B cell (primary cell): Measurements from ENCODE around the gene ZNF784. TPM values are rescaled to one million over a fixed set of nuclear protein-coding genes. Genes with fewer than 3 reads are reported as not detected.

Experiments used
- ATAC-seq: fragments of 200-7000 bp; cut with Tn5 transposase; one replicate; pipeline ENCODE4 v1.10.0; 2021; ENCODE audit warnings: low read depth, mild to moderate bottlenecking, moderate number of reproducible peaks, moderate library complexity
- CTCF ChIA-PET: fragments of 350-600 bp; sonication (Branson Sonifier 250); formaldehyde crosslinking; loops from one replicate; lab custom pipeline; 2021; ENCODE audit warnings: antibody characterized with exemption, inconsistent platforms; lab: Charles Lee
- POLR2A ChIA-PET: fragments of 350-600 bp; sonication (Branson Sonifier 250); formaldehyde crosslinking; loops from one replicate; lab custom pipeline; 2021; ENCODE audit warnings: antibody characterized with exemption; lab: Charles Lee
- DNase-seq: peaks from one replicate; pipeline ENCODE4 v3.0.0; 2013
- H2AFZ ChIP-seq: 2 replicates; pipeline ENCODE4 v1.6.1; 2012; ENCODE audit warnings: mild to moderate bottlenecking, low read depth, low read length; ENCODE audit not compliant: insufficient read depth, poor library complexity, severe bottlenecking
- H3K27ac ChIP-seq, 2 donors: 1 replicate in 1 of 2; 2 replicates in 1 of 2; pipeline ENCODE4 v1.5.1; 2012 to 2013; ENCODE audit warnings: low read length in 2 of 2, mild to moderate bottlenecking in 2 of 2, moderate library complexity in 1 of 2
- H3K27me3 ChIP-seq, 4 experiments: fragments of 200-600 bp in 1 of 4; sonication (generic) in 1 of 4; replicated peaks in 1 of 4; 1 replicate in 2 of 4; 2 replicates in 2 of 4; pipeline versions ENCODE4 v1.6.1 to v1.7.0; 2013 to 2016; ENCODE audit warnings: low read length in 3 of 4, mild to moderate bottlenecking in 2 of 4, mixed read lengths in 1 of 4, moderate library complexity in 1 of 4; ENCODE audit not compliant: insufficient read depth in 4 of 4, control insufficient read depth in 3 of 4; ENCODE audit errors: control extremely low read depth in 1 of 4
- H3K36me3 ChIP-seq, 2 experiments: replicated peaks in 1 of 2; 1 replicate in 1 of 2; 2 replicates in 1 of 2; pipeline versions ENCODE4 v1.6.1 to v1.7.1; 2013; ENCODE audit warnings: low read length in 1 of 2; ENCODE audit not compliant: insufficient read depth in 2 of 2, control insufficient read depth in 1 of 2; ENCODE audit errors: control extremely low read depth in 1 of 2, extremely low read depth in 1 of 2
- H3K4me1 ChIP-seq, 2 donors: fragments of 200-600 bp in 1 of 2; sonication (generic) in 1 of 2; 1 replicate in 1 of 2; 2 replicates in 1 of 2; pipeline versions ENCODE4 v1.5.1 to v1.6.1; 2013 to 2017; ENCODE audit warnings: low read length in 2 of 2; ENCODE audit not compliant: control insufficient read depth in 2 of 2, insufficient read depth in 2 of 2
- H3K4me2 ChIP-seq: replicated peaks from 2 replicates; pipeline ENCODE3; 2012; ENCODE audit warnings: mild to moderate bottlenecking, low read depth, low read length; ENCODE audit not compliant: poor library complexity, severe bottlenecking
- H3K4me3 ChIP-seq, 5 experiments: fragments of 200-600 bp in 1 of 5; sonication (generic) in 1 of 5; 1 replicate in 3 of 5; 2 replicates in 2 of 5; pipeline versions ENCODE4 v1.5.1 to v1.7.0; 2011 to 2016; ENCODE audit warnings: low read length in 4 of 5, mild to moderate bottlenecking in 4 of 5, low read depth in 2 of 5, control low read depth in 1 of 5, moderate library complexity in 1 of 5; ENCODE audit not compliant: insufficient read depth in 1 of 5; ENCODE audit errors: control extremely low read depth in 1 of 5, extremely low read depth in 1 of 5
- H3K79me2 ChIP-seq: fragments of 200-600 bp; sonication (generic); one replicate; pipeline ENCODE4 v1.6.0; 2016; ENCODE audit warnings: low read length; ENCODE audit not compliant: control insufficient read depth, insufficient read depth
- H3K9ac ChIP-seq: fragments of 200-600 bp; sonication (generic); 2 replicates; pipeline ENCODE4 v1.6.1; 2017; ENCODE audit warnings: mild to moderate bottlenecking, low read length, moderate library complexity
- H3K9me3 ChIP-seq, 3 donors: one replicate each; pipeline versions ENCODE4 v1.6.1 to v1.7.1; 2013; ENCODE audit warnings: low read length in 2 of 3; ENCODE audit not compliant: control insufficient read depth in 2 of 3, insufficient read depth in 1 of 3; ENCODE audit errors: control extremely low read depth in 1 of 3
- H4K20me1 ChIP-seq: 2 replicates; pipeline ENCODE4 v1.6.0; 2012; ENCODE audit warnings: mild to moderate bottlenecking, low read length; ENCODE audit not compliant: insufficient read depth, control insufficient read depth, poor library complexity, severe bottlenecking
- H3K27ac Mint-ChIP-seq: one replicate; pipeline ENCODE4 v1.8.0; 2021; ENCODE audit warnings: mixed read lengths
- H3K27me3 Mint-ChIP-seq: one replicate; pipeline ENCODE4 v1.8.0; 2021; ENCODE audit warnings: mixed read lengths
- H3K4me1 Mint-ChIP-seq: one replicate; pipeline ENCODE4 v1.8.0; 2021; ENCODE audit warnings: mixed read lengths
- H3K4me3 Mint-ChIP-seq: one replicate; pipeline ENCODE4 v1.8.0; 2021; ENCODE audit warnings: mixed read lengths
- H3K9me3 Mint-ChIP-seq: one replicate; pipeline ENCODE4 v1.8.0; 2022; ENCODE audit warnings: mixed read lengths; ENCODE audit not compliant: insufficient read depth
- EZH2 ChIP-seq: IDR thresholded peaks from 2 replicates; pipeline ENCODE4 v1.6.1; 2012; ENCODE audit warnings: borderline replicate concordance, low read depth, mild to moderate bottlenecking, moderate library complexity, low read length; ENCODE audit not compliant: insufficient read depth, poor library complexity, severe bottlenecking
- WGBS: methylation state at CpG from one replicate; pipeline ENCODE4 v1.1.5; 2013; ENCODE audit warnings: missing lambda C conversion rate; ENCODE audit not compliant: insufficient coverage; 5-methylcytosine and 5-hydroxymethylcytosine counted together
- intact Hi-C: fragments of 100-400 bp; cut with micrococcal nuclease; formaldehyde crosslinking; loops from one replicate; pipeline ENCODE4 v1.10.0; 2022
- polyA plus RNA-seq: library from polyadenylated mRNA; depleted of rRNA; stranded (reverse); fragments of >200 nt; gene quantifications from 2 replicates; pipeline ENCODE4 v1.2.3, GENCODE V29; 2012
- total RNA-seq, 2 donors: library from RNA; stranded (reverse); fragments of 120-200 nt in 1 of 2; gene quantifications; 1 replicate in 1 of 2; 2 replicates in 1 of 2; pipeline versions ENCODE4 v1.2.3 to v1.2.4, GENCODE V29; 2013 to 2022
- TF ChIP-seq, protein P1 (sequence below): fragments of 200-600 bp; IDR thresholded peaks from one replicate; pipeline ENCODE4 v1.8.0; 2022; ENCODE audit warnings: antibody characterized with exemption, mild to moderate bottlenecking

The ZNF784 gene
- total and polyA plus RNA-seq, 2 donors (not counting 1 experiment from before 2014, with no cell fraction given), result 9.2 to 9.7 TPM

DNA sequence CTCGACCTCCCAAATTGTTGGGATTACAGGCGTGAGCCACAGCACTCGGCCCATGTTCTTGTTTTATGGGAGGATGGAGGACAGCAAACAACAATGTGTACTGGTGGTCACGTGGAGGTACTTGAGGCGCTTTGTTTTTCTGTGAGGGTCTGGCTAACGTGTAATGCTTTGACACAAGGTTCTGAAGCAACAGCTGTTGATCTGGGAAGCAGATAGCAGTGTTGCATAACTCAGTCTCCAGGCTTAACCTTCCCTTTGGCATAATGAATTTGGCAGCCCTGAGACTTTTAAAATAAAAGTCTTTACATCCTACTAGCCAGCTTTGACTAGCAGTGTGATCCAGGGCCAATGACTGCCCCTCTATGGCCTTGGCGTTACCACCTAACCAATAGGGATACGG, 9.5 kb upstream of the ZNF784 start:
- ATAC-seq (no peak), DNase-seq (no peak)
- CTCF ChIA-PET, result interaction anchor here (1.0 to 9.4 kb wide), 20 partner anchors 9 to 700 kb away, joined by 3 to 132 read pairs (median 22); partner anchors contain the start of genes CCDC106, TMEM238, U2AF2 and ZNF581
- H3K79me2 ChIP-seq, result peaks cover 35% of the 10 kb centered on the region
- H3K36me3 ChIP-seq, result peaks cover 0 to 2% of the 10 kb centered on the region in 2 experiments
- no peak overlapping the region for H2AFZ ChIP-seq
- peaks cover 0 to under 1% (median 0%) of the 10 kb centered on the region in 3 donors for H3K9me3 ChIP-seq
- intact Hi-C loops, result loop anchor here (5.0 to 10.0 kb wide), 4 partner anchors 132 to 681 kb away; partner anchors contain the start of genes PPP1R12C, PPP6R1 and ZSCAN5A
- Mint-ChIP-seq H3K27me3 (no peaks in the 10 kb centered on the region), H3K4me3 (no peak overlapping the region), H3K9me3 (no peaks in the 10 kb centered on the region), H3K4me1 (peaks cover 51% of the 10 kb centered on the region), H3K27ac (peak overlapping the region; percentile 32)
- peak overlapping the region in 1 of 5 experiments; percentile 100 for H3K4me3 ChIP-seq
- no peaks in the 10 kb centered on the region for H3K27me3 ChIP-seq
- peaks cover 20 to 55% of the 10 kb centered on the region in 2 donors for H3K4me1 ChIP-seq
- H3K9ac ChIP-seq, result no peak overlapping the region
- no peaks in the 10 kb centered on the region for H4K20me1 ChIP-seq
- POLR2A ChIA-PET, result interaction anchor here (1.3 to 6.2 kb wide), 5 partner anchors 9 to 295 kb away, joined by 4 to 55 read pairs (median 12); partner anchors contain the start of genes CCDC106, KMT5C, U2AF2 and ZNF784
- no peak for TF ChIP-seq EZH2
- TF ChIP-seq, protein P1, sequence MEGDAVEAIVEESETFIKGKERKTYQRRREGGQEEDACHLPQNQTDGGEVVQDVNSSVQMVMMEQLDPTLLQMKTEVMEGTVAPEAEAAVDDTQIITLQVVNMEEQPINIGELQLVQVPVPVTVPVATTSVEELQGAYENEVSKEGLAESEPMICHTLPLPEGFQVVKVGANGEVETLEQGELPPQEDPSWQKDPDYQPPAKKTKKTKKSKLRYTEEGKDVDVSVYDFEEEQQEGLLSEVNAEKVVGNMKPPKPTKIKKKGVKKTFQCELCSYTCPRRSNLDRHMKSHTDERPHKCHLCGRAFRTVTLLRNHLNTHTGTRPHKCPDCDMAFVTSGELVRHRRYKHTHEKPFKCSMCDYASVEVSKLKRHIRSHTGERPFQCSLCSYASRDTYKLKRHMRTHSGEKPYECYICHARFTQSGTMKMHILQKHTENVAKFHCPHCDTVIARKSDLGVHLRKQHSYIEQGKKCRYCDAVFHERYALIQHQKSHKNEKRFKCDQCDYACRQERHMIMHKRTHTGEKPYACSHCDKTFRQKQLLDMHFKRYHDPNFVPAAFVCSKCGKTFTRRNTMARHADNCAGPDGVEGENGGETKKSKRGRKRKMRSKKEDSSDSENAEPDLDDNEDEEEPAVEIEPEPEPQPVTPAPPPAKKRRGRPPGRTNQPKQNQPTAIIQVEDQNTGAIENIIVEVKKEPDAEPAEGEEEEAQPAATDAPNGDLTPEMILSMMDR, result no peak
- peak overlapping the region; percentile 94 for H3K4me2 ChIP-seq
- H3K27ac ChIP-seq, result peak overlapping the region in 1 of 2 donors; percentile 98
- 92% methylated on average over 8 of the region's 8 CpGs for WGBS

DNA sequence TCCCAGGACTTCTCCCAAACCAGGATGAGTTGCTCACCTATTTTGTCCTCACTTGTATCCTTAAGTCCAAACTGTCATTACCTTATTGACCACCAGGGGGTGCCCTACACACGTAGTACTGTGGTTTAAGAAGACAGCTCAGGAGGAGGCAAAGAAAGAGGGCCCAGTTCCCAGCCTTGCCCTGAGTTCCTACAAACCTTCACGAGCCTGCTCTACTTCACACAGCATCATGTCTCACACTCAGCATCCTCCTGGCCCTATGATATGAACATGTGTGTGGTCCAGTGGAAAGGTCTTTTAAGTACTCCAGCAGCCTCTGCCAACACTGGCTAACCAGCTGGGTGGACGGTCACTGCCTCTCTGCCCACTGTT, 8.1 kb upstream of the ZNF784 start:
- peaks cover 20 to 48% of the 10 kb centered on the region in 2 donors for H3K4me1 ChIP-seq
- peak overlapping the region in 1 of 2 donors; percentile 11 for H3K27ac ChIP-seq
- no peaks in the 10 kb centered on the region for H3K27me3 Mint-ChIP-seq
- H3K36me3 ChIP-seq, result peaks cover 0 to 2% of the 10 kb centered on the region in 2 experiments
- CTCF ChIA-PET, result interaction anchor here (0.5 to 9.4 kb wide), 42 partner anchors 8 to 702 kb away, joined by 3 to 132 read pairs (median 7); partner anchors contain the start of genes CCDC106, FIZ1, RDH13 and TMEM238
- ATAC-seq (peak; percentile 53), DNase-seq (peak; percentile 94)
- H3K9me3 ChIP-seq, result no peaks in the 10 kb centered on the region
- no CpG with 5 or more reads among the region's 3 CpGs for WGBS
- H3K27ac Mint-ChIP-seq, result peak overlapping the region; percentile 43
- no peak overlapping the region for H3K9ac ChIP-seq
- H3K4me1 Mint-ChIP-seq, result peaks cover 41% of the 10 kb centered on the region
- no peak overlapping the region for H3K4me3 ChIP-seq
- H3K27me3 ChIP-seq, result no peaks in the 10 kb centered on the region
- H3K79me2 ChIP-seq, result peaks cover 31% of the 10 kb centered on the region
- POLR2A ChIA-PET, result interaction anchor here (0.6 to 6.2 kb wide), 12 partner anchors 8 to 156 kb away, joined by 3 to 55 read pairs (median 4); partner anchors contain the start of genes CCDC106, FIZ1, U2AF2 and ZNF524
- peak overlapping the region; percentile 64 for H3K4me3 Mint-ChIP-seq
- no peaks in the 10 kb centered on the region for H3K9me3 Mint-ChIP-seq
- H2AFZ ChIP-seq, result peak overlapping the region; percentile 37
- peak overlapping the region; percentile 49 for H3K4me2 ChIP-seq
- TF ChIP-seq, protein P1, result peak; percentile 71
- TF ChIP-seq EZH2, result no peak
- H4K20me1 ChIP-seq, result no peaks in the 10 kb centered on the region
- intact Hi-C loops, result loop anchor here (1.0 to 10.0 kb wide), 6 partner anchors 8 to 682 kb away; partner anchors contain the start of genes PPP1R12C, PPP6R1, ZNF784 and ZSCAN5A
